GM21786 (cell line): Measurements from ENCODE around the gene CCDC102A.
"Not testable (repeated sequence)": the region's sequence is repeated elsewhere in the genome, so short reads cannot be mapped to it uniquely, and the experiment has no call there.

Experiments
- ATAC-seq: cut with Tn5 transposase; IDR thresholded peaks from one replicate; pipeline ENCODE4 v1.9.1; 2021; ENCODE audit not compliant: unreplicated experiment

The CCDC102A gene

GRCh38 chr16:57565461-57565860, 29.1 kb upstream of the CCDC102A start:
- ATAC-seq: no peak

- no peak for ATAC-seq
These were observed 28.4 kb upstream of the CCDC102A start for GRCh38 chr16:57564571-57565270.

GRCh38 chr16:57563761-57564160, 27.4 kb upstream of the CCDC102A start:
- no peak for ATAC-seq

- no peak for ATAC-seq
These were observed 27.0 kb upstream of the CCDC102A start for GRCh38 chr16:57563487-57563750.

- no peak for ATAC-seq
These were observed 26.5 kb upstream of the CCDC102A start for GRCh38 chr16:57562669-57563486.

- ATAC-seq: no peak
These were observed 25.7 kb upstream of the CCDC102A start for GRCh38 chr16:57562066-57562465.

GRCh38 chr16:57559072-57559790, 22.9 kb upstream of the CCDC102A start:
- ATAC-seq: no peak

- ATAC-seq: no peak
These were observed 20.7 kb upstream of the CCDC102A start for GRCh38 chr16:57556941-57557541.

- ATAC-seq: no peak
These were observed 19.5 kb upstream of the CCDC102A start for GRCh38 chr16:57555831-57556230.

- no peak for ATAC-seq
These were observed 14.7 kb upstream of the CCDC102A start for GRCh38 chr16:57551057-57551456.

GRCh38 chr16:57549730-57550129, 13.4 kb upstream of the CCDC102A start:
- ATAC-seq: no peak

- ATAC-seq: no peak
These were observed 12.0 kb upstream of the CCDC102A start for GRCh38 chr16:57548408-57548807.

- ATAC-seq: not testable (repeated sequence)
These were observed 11.2 kb upstream of the CCDC102A start for GRCh38 chr16:57547524-57547923.

GRCh38 chr16:57544124-57544653, 7.8 kb upstream of the CCDC102A start:
- ATAC-seq: peak; percentile 81

- no peak for ATAC-seq
These were observed 5.5 kb upstream of the CCDC102A start for GRCh38 chr16:57541754-57542435.

- ATAC-seq: no peak
These were observed 4.8 kb upstream of the CCDC102A start for GRCh38 chr16:57540906-57541753.

GRCh38 chr16:57540387-57540786, 4.0 kb upstream of the CCDC102A start:
- ATAC-seq: no peak

GRCh38 chr16:57539072-57539796, 2.9 kb upstream of the CCDC102A start:
- ATAC-seq: peak; percentile 42

GRCh38 chr16:57538235-57538721, 1.9 kb upstream of the CCDC102A start:
- no peak for ATAC-seq
